ENCODE results near the gene FAM81B.

The FAM81B gene

GRCh38 chr5:95401626-95402025 lies 10.5 kb downstream of the FAM81B start:
- no peak for DNase-seq (ENCODE audit: low spot score)

- peak; percentile 5 for DNase-seq (ENCODE audit: low spot score)
Observed at GRCh38 chr5:95403996-95404395, 12.8 kb downstream of the FAM81B start.

GRCh38 chr5:95406426-95407090 lies 15.4 kb downstream of the FAM81B start:
- no peak for DNase-seq (ENCODE audit: low spot score)

- DNase-seq (ENCODE audit: low spot score) = no peak
Observed at GRCh38 chr5:95410279-95410678, 19.1 kb downstream of the FAM81B start.

GRCh38 chr5:95411474-95411873 lies 20.3 kb downstream of the FAM81B start:
- no peak for DNase-seq (ENCODE audit: low spot score)

GRCh38 chr5:95414451-95414850 lies 23.3 kb downstream of the FAM81B start:
- no peak for DNase-seq (ENCODE audit: low spot score)

- DNase-seq (ENCODE audit: low spot score) = no peak
Observed at GRCh38 chr5:95417971-95418370, 26.8 kb downstream of the FAM81B start.

GRCh38 chr5:95422838-95423237 lies 31.7 kb downstream of the FAM81B start:
- DNase-seq (ENCODE audit: low spot score) = no peak

GRCh38 chr5:95424016-95424415 lies 32.9 kb downstream of the FAM81B start:
- no peak for DNase-seq (ENCODE audit: low spot score)

GRCh38 chr5:95424526-95424925 lies 33.4 kb downstream of the FAM81B start:
- no peak for DNase-seq (ENCODE audit: low spot score)

GRCh38 chr5:95426227-95426626 lies 35.1 kb downstream of the FAM81B start:
- no peak for DNase-seq (ENCODE audit: low spot score)

- no peak for DNase-seq (ENCODE audit: low spot score)
Observed at GRCh38 chr5:95432779-95433178, 41.6 kb downstream of the FAM81B start.

- DNase-seq (ENCODE audit: low spot score) = no peak
Observed at GRCh38 chr5:95439801-95440493, 48.8 kb downstream of the FAM81B start.

GRCh38 chr5:95440825-95441224 lies 49.7 kb downstream of the FAM81B start:
- DNase-seq (ENCODE audit: low spot score) = no peak

- no peak for DNase-seq (ENCODE audit: low spot score)
Observed at GRCh38 chr5:95441636-95442035, 50.5 kb downstream of the FAM81B start.

- no peak for DNase-seq (ENCODE audit: low spot score)
Observed at GRCh38 chr5:95445442-95445841, 54.3 kb downstream of the FAM81B start.

GRCh38 chr5:95445995-95446394 lies 54.8 kb downstream of the FAM81B start:
- peak; percentile 21 for DNase-seq (ENCODE audit: low spot score)

- no peak for DNase-seq (ENCODE audit: low spot score)
Observed at GRCh38 chr5:95446560-95447221, 55.5 kb downstream of the FAM81B start.

GRCh38 chr5:95447961-95448360 lies 56.8 kb downstream of the FAM81B start:
- DNase-seq (ENCODE audit: low spot score) = no peak

GRCh38 chr5:95448789-95449188 lies 57.6 kb downstream of the FAM81B start:
- DNase-seq (ENCODE audit: low spot score) = no peak

GRCh38 chr5:95449460-95449859 lies 58.3 kb downstream of the FAM81B start:
- no peak for DNase-seq (ENCODE audit: low spot score)

- DNase-seq (ENCODE audit: low spot score) = no peak
Observed at GRCh38 chr5:95454536-95454935, 63.4 kb downstream of the FAM81B start.

- DNase-seq (ENCODE audit: low spot score) = no peak
Observed at GRCh38 chr5:95460665-95461064, 69.5 kb downstream of the FAM81B start.
